Activated T-cell treated with anti-CD3 and anti-CD28 coated beads, Interleukin-2, amount 50 U/mL, for 72 hours (primary cell): ENCODE measurements around the gene SPEG. TPM values are rescaled to one million over a fixed set of nuclear protein-coding genes. Genes with fewer than 3 reads are reported as not detected.

Experiments
- ATAC-seq, 2 donors: fragments of 150-1000 bp; cut with Tn5 transposase; replicated peaks in 1 of 2; 2 replicates each; pipeline ENCODE4 v1.10.0; 2021; ENCODE audit warnings: moderate library complexity in 2 of 2, mild to moderate bottlenecking in 1 of 2
- DNase-seq, 2 donors: peaks; one replicate each; pipeline ENCODE4 v3.0.0; 2021 to 2022; ENCODE audit warnings: mixed read lengths in 1 of 2
- H3K27ac Mint-ChIP-seq: one replicate; pipeline ENCODE4 v1.8.0; 2022; ENCODE audit warnings: mild to moderate bottlenecking, moderate library complexity, mixed read lengths
- H3K27me3 Mint-ChIP-seq: one replicate; pipeline ENCODE4 v1.8.0; 2022; ENCODE audit warnings: low read depth, mixed read lengths
- H3K36me3 Mint-ChIP-seq, 2 donors: one replicate each; pipeline ENCODE4 v1.8.0; 2022; ENCODE audit warnings: mixed read lengths in 2 of 2, mild to moderate bottlenecking in 1 of 2; ENCODE audit not compliant: insufficient read depth in 2 of 2
- H3K4me1 Mint-ChIP-seq: one replicate; pipeline ENCODE4 v1.8.0; 2022; ENCODE audit warnings: low read depth, mixed read lengths
- H3K4me3 Mint-ChIP-seq, 2 donors: one replicate each; pipeline ENCODE4 v1.8.0; 2022; ENCODE audit warnings: mild to moderate bottlenecking in 2 of 2, mixed read lengths in 2 of 2, moderate library complexity in 2 of 2
- H3K9me3 Mint-ChIP-seq, 2 donors: one replicate each; pipeline ENCODE4 v1.8.0; 2022; ENCODE audit warnings: mixed read lengths in 2 of 2
- total RNA-seq, 2 donors: library from RNA; stranded (reverse); gene quantifications; one replicate each; pipeline ENCODE4 v1.2.3, GENCODE V29; 2022

The SPEG gene
- total RNA-seq, 2 donors from 2014 or later, result 4.8 to 6.9 TPM

- Mint-ChIP-seq H3K27ac (no peak overlapping the region), H3K36me3 (no peaks in the 10 kb centered on the region), H3K9me3 (no peaks in the 10 kb centered on the region), H3K27me3 (no peaks in the 10 kb centered on the region), H3K4me3 (no peak overlapping the region), H3K4me1 (peaks cover 8% of the 10 kb centered on the region)
- peak; percentile 28 to 38 for DNase-seq
- peak; percentile 78 to 80 for ATAC-seq
Measured at GRCh38 chr2:219457784-219458369, 23.2 kb downstream of the SPEG start.

GRCh38 chr2:219458996-219459395, 24.4 kb downstream of the SPEG start:
- H3K4me3 Mint-ChIP-seq, result no peak overlapping the region
- no peak for ATAC-seq
- no peak for DNase-seq
- H3K27ac Mint-ChIP-seq, result no peak overlapping the region
- peaks cover 8% of the 10 kb centered on the region for H3K4me1 Mint-ChIP-seq
- H3K27me3 Mint-ChIP-seq, result no peaks in the 10 kb centered on the region
- no peaks in the 10 kb centered on the region for H3K36me3 Mint-ChIP-seq
- H3K9me3 Mint-ChIP-seq, result no peaks in the 10 kb centered on the region

- peak; percentile 45 to 51 for ATAC-seq
- peak; percentile 58 to 60 for DNase-seq
- Mint-ChIP-seq H3K9me3 (no peaks in the 10 kb centered on the region), H3K27me3 (no peaks in the 10 kb centered on the region), H3K4me3 (no peak overlapping the region), H3K36me3 (no peaks in the 10 kb centered on the region), H3K27ac (no peak overlapping the region), H3K4me1 (peaks cover 8% of the 10 kb centered on the region)
Measured at GRCh38 chr2:219459460-219460311, 25.0 kb downstream of the SPEG start.

GRCh38 chr2:219460424-219460926, 25.8 kb downstream of the SPEG start:
- ATAC-seq (no peak), DNase-seq (no peak)
- H3K27ac Mint-ChIP-seq, result no peak overlapping the region
- no peak overlapping the region for H3K4me3 Mint-ChIP-seq
- no peaks in the 10 kb centered on the region for H3K36me3 Mint-ChIP-seq
- no peaks in the 10 kb centered on the region for H3K27me3 Mint-ChIP-seq
- H3K4me1 Mint-ChIP-seq, result peaks cover 8% of the 10 kb centered on the region
- no peaks in the 10 kb centered on the region for H3K9me3 Mint-ChIP-seq

GRCh38 chr2:219461047-219461514, 26.4 kb downstream of the SPEG start:
- peak; percentile 66 to 69 for ATAC-seq
- DNase-seq, result peak; percentile 28 to 43
- Mint-ChIP-seq H3K9me3 (no peaks in the 10 kb centered on the region), H3K36me3 (no peaks in the 10 kb centered on the region), H3K4me1 (peaks cover 8% of the 10 kb centered on the region), H3K4me3 (no peak overlapping the region), H3K27ac (no peak overlapping the region), H3K27me3 (no peaks in the 10 kb centered on the region)

GRCh38 chr2:219461669-219462068, 27.0 kb downstream of the SPEG start:
- Mint-ChIP-seq H3K27me3 (no peaks in the 10 kb centered on the region), H3K27ac (no peak overlapping the region), H3K4me1 (peaks cover 8% of the 10 kb centered on the region), H3K36me3 (no peaks in the 10 kb centered on the region), H3K9me3 (no peaks in the 10 kb centered on the region), H3K4me3 (no peak overlapping the region)
- DNase-seq (no peak), ATAC-seq (no peak)

- no peaks in the 10 kb centered on the region for H3K9me3 Mint-ChIP-seq
- no peak for DNase-seq
- H3K27me3 Mint-ChIP-seq, result no peaks in the 10 kb centered on the region
- H3K27ac Mint-ChIP-seq, result no peak overlapping the region
- H3K36me3 Mint-ChIP-seq, result no peaks in the 10 kb centered on the region
- H3K4me3 Mint-ChIP-seq, result no peak overlapping the region
- no peak for ATAC-seq
- peaks cover 8% of the 10 kb centered on the region for H3K4me1 Mint-ChIP-seq
Measured at GRCh38 chr2:219462349-219462748, 27.7 kb downstream of the SPEG start.

- Mint-ChIP-seq H3K4me1 (no peaks in the 10 kb centered on the region), H3K9me3 (no peaks in the 10 kb centered on the region), H3K36me3 (no peaks in the 10 kb centered on the region), H3K4me3 (no peak overlapping the region), H3K27ac (no peak overlapping the region), H3K27me3 (no peaks in the 10 kb centered on the region)
- ATAC-seq (no peak), DNase-seq (no peak)
Measured at GRCh38 chr2:219464286-219465032, 29.8 kb downstream of the SPEG start.

GRCh38 chr2:219465659-219466561, 31.3 kb downstream of the SPEG start:
- Mint-ChIP-seq H3K4me3 (no peak overlapping the region), H3K4me1 (no peaks in the 10 kb centered on the region), H3K27me3 (no peaks in the 10 kb centered on the region), H3K36me3 (no peaks in the 10 kb centered on the region), H3K27ac (no peak overlapping the region), H3K9me3 (no peaks in the 10 kb centered on the region)
- no peak for ATAC-seq
- no peak for DNase-seq

GRCh38 chr2:219466816-219467735, 32.4 kb downstream of the SPEG start:
- Mint-ChIP-seq H3K4me3 (no peak overlapping the region), H3K36me3 (no peaks in the 10 kb centered on the region), H3K4me1 (no peaks in the 10 kb centered on the region), H3K9me3 (no peaks in the 10 kb centered on the region), H3K27ac (no peak overlapping the region), H3K27me3 (no peaks in the 10 kb centered on the region)
- ATAC-seq, result no peak
- DNase-seq, result no peak

GRCh38 chr2:219467736-219468075, 33.1 kb downstream of the SPEG start:
- no peaks in the 10 kb centered on the region for H3K27me3 Mint-ChIP-seq

More at GRCh38 chr2:219467736-219468075, 33.1 kb downstream of the SPEG start:
- no peak overlapping the region for H3K27ac Mint-ChIP-seq
- no peak overlapping the region for H3K4me3 Mint-ChIP-seq
- DNase-seq (no peak), ATAC-seq (no peak)
- no peaks in the 10 kb centered on the region for H3K4me1 Mint-ChIP-seq
- H3K9me3 Mint-ChIP-seq, result no peaks in the 10 kb centered on the region
- no peaks in the 10 kb centered on the region for H3K36me3 Mint-ChIP-seq
